IPS-20b (cell line): ENCODE results near the gene PCIF1.

Experiments
- H3K27ac ChIP-seq: one replicate; pipeline ENCODE4 v1.5.1; 2013; ENCODE audit warnings: low read length
- H3K27me3 ChIP-seq: 2 replicates; pipeline ENCODE4 v1.6.1; 2013; ENCODE audit warnings: mild to moderate bottlenecking, low read length, inconsistent platforms; ENCODE audit not compliant: insufficient read depth
- H3K36me3 ChIP-seq: 2 replicates; pipeline ENCODE4 v1.6.1; 2013; ENCODE audit warnings: low read depth, mild to moderate bottlenecking, inconsistent platforms, low read length, moderate library complexity; ENCODE audit not compliant: insufficient read depth
- H3K4me1 ChIP-seq: 2 replicates; pipeline ENCODE4 v1.6.1; 2013; ENCODE audit warnings: mild to moderate bottlenecking, control low read depth, inconsistent platforms, low read length, moderate library complexity; ENCODE audit not compliant: insufficient read depth
- H3K4me3 ChIP-seq: 2 replicates; pipeline ENCODE4 v1.5.1; 2013; ENCODE audit warnings: mild to moderate bottlenecking, low read length, inconsistent platforms
- H3K9ac ChIP-seq: 2 replicates; pipeline ENCODE4 v1.6.1; 2013; ENCODE audit warnings: low read depth, mild to moderate bottlenecking, inconsistent platforms, low read length, moderate library complexity
- H3K9me3 ChIP-seq: 2 replicates; pipeline ENCODE4 v1.6.1; 2013; ENCODE audit warnings: mild to moderate bottlenecking, low read depth, low read length, inconsistent platforms; ENCODE audit not compliant: insufficient read depth

PCIF1 gene

DNA sequence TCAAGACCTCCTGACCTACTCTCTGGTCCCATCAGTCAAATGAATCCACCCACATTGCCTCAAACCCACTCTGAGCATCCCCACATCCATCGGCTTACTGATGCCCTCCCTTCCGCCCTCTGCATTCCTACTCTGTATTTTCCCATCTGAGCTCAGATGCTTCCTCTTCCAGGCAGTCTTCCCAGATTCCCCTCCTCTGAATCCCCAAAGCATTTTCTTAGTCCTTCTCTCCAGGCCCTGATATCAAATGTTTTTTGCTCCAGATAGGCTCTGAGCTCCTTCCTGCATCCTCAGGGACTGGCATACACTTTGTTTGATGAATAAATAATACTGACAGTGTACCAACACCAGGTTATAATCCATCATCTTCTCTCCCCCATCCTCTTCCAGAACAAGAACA is 26.4 kb upstream of the PCIF1 start:
- Histone ChIP-seq H3K27ac (no peak overlapping the region), H3K9ac (no peak overlapping the region), H3K4me1 (peaks cover 3% of the 10 kb centered on the region; the same call in 1 of the 2 replicates), H3K36me3 (peaks cover 63% of the 10 kb centered on the region), H3K9me3 (no peaks in the 10 kb centered on the region), H3K27me3 (no peaks in the 10 kb centered on the region), H3K4me3 (no peak overlapping the region)

GRCh38 chr20:45909336-45909808 is 25.1 kb upstream of the PCIF1 start:
- Histone ChIP-seq H3K4me3 (no peak overlapping the region), H3K9me3 (no peaks in the 10 kb centered on the region), H3K27me3 (no peaks in the 10 kb centered on the region), H3K9ac (no peak overlapping the region), H3K36me3 (peaks cover 50% of the 10 kb centered on the region), H3K4me1 (peaks cover 3% of the 10 kb centered on the region; the same call in 1 of the 2 replicates), H3K27ac (no peak overlapping the region)

- H3K27ac ChIP-seq: no peak overlapping the region
- H3K36me3 ChIP-seq: peaks cover 43% of the 10 kb centered on the region
- H3K4me1 ChIP-seq: peaks cover 3% of the 10 kb centered on the region; the same call in 1 of the 2 replicates
- no peaks in the 10 kb centered on the region for H3K27me3 ChIP-seq
- no peak overlapping the region for H3K9ac ChIP-seq
- H3K9me3 ChIP-seq: no peaks in the 10 kb centered on the region
- peak overlapping the region; percentile 51; the same call in 1 of the 2 replicates for H3K4me3 ChIP-seq
Observed at GRCh38 chr20:45909817-45910669, 24.4 kb upstream of the PCIF1 start.

GRCh38 chr20:45910670-45911485 is 23.6 kb upstream of the PCIF1 start:
- Histone ChIP-seq H3K9ac (peak overlapping the region; percentile 66; the same call in 1 of the 2 replicates), H3K36me3 (peaks cover 35% of the 10 kb centered on the region), H3K4me3 (peak overlapping the region; percentile 73), H3K9me3 (no peaks in the 10 kb centered on the region), H3K27me3 (no peaks in the 10 kb centered on the region), H3K27ac (no peak overlapping the region), H3K4me1 (peaks cover 3% of the 10 kb centered on the region; the same call in 1 of the 2 replicates)

DNA sequence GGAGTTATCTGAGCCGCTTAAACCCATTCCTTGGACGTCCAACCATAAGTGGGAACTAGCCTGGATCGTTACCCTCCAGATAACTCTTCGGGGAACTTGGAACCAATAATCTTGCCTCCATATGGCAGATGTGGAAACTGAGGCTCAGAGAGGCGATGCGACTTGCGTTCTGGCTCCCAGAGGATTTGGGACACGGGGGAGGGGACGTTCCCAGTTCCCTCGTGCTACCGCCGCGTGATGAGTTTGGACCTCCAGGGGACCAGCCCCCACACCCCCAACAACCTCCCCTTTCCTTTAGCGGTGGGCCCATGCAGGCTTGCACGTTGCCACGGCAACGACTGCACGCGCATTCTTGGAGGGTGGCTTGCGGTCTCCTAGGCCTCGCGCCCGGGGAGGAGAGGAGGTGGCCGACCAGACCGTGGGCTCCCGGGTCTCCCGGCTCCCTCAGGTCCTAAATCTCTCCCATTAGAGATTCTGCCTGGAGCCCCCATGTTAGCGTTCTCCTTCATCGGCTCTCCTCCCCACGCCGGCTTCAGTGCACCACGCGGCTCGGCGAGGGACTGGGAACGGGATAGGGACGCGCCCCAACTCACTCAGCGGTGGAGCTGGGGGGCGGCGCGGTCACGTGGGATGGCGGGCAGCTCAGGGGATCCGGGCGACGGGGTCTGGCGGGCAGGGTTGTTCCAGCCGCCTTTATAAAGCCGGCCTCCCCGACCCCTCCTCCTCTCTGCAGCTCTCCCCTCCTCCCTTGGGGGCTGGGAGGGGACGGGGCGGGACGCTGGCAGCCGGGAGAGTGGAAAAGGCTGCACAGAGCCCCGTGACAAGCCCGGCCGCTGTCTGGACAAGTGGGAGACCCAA is 22.8 kb upstream of the PCIF1 start, which contains the start of gene PLTP:
Gene PLTP, minus strand, starts transcription at position 670 of the 858 bp plus-strand sequence. CDS start 703 bp downstream, outside the sequence.
- Histone ChIP-seq H3K36me3 (peaks cover 29% of the 10 kb centered on the region), H3K27me3 (no peaks in the 10 kb centered on the region), H3K4me1 (peaks cover 3% of the 10 kb centered on the region; the same call in 1 of the 2 replicates), H3K27ac (no peak within 1 kb of the TSS), H3K9ac (peak within 1 kb of the TSS; percentile 66; the same call in 1 of the 2 replicates), H3K4me3 (peak within 1 kb of the TSS; percentile 73), H3K9me3 (no peaks in the 10 kb centered on the region)

DNA sequence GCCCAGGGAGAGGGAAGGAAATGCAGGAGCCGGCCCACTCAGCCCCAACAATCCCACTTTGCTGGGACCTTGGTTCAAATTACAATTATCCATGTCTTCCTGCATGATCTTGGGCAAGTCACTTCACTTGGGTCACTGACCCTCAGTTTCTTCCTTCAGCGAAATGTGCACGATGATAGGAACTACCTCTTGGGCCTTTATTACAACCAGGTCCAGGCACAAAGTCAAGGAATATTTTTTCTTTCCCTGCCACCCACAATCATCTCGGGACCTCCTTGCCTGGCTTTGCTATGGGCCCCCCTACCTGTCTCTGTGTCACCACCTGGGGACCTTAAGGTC is 22.2 kb upstream of the PCIF1 start:
- Histone ChIP-seq H3K27me3 (no peaks in the 10 kb centered on the region), H3K4me3 (peak overlapping the region; percentile 73), H3K9ac (peak overlapping the region; percentile 25; the same call in 1 of the 2 replicates), H3K9me3 (no peaks in the 10 kb centered on the region), H3K36me3 (peaks cover 24% of the 10 kb centered on the region), H3K27ac (no peak overlapping the region), H3K4me1 (peaks cover 3% of the 10 kb centered on the region; the same call in 1 of the 2 replicates)

- no peaks in the 10 kb centered on the region for H3K27me3 ChIP-seq
- no peak overlapping the region for H3K4me3 ChIP-seq
- H3K9ac ChIP-seq: no peak overlapping the region
- H3K4me1 ChIP-seq: peaks cover 3% of the 10 kb centered on the region; the same call in 1 of the 2 replicates
- peaks cover 16% of the 10 kb centered on the region for H3K36me3 ChIP-seq
- no peaks in the 10 kb centered on the region for H3K9me3 ChIP-seq
- no peak overlapping the region for H3K27ac ChIP-seq
Observed at GRCh38 chr20:45913116-45913515, 21.4 kb upstream of the PCIF1 start.

- H3K27ac ChIP-seq: no peak overlapping the region
- H3K27me3 ChIP-seq: no peaks in the 10 kb centered on the region
- H3K4me3 ChIP-seq: no peak overlapping the region
- no peaks in the 10 kb centered on the region for H3K4me1 ChIP-seq
- no peaks in the 10 kb centered on the region for H3K9me3 ChIP-seq
- H3K9ac ChIP-seq: no peak overlapping the region
- no peaks in the 10 kb centered on the region for H3K36me3 ChIP-seq
Observed at GRCh38 chr20:45917790-45918141, 16.7 kb upstream of the PCIF1 start.

GRCh38 chr20:45918182-45918737 is 16.2 kb upstream of the PCIF1 start:
- H3K9ac ChIP-seq: no peak overlapping the region
- no peaks in the 10 kb centered on the region for H3K4me1 ChIP-seq
- H3K27ac ChIP-seq: no peak overlapping the region

DNA sequence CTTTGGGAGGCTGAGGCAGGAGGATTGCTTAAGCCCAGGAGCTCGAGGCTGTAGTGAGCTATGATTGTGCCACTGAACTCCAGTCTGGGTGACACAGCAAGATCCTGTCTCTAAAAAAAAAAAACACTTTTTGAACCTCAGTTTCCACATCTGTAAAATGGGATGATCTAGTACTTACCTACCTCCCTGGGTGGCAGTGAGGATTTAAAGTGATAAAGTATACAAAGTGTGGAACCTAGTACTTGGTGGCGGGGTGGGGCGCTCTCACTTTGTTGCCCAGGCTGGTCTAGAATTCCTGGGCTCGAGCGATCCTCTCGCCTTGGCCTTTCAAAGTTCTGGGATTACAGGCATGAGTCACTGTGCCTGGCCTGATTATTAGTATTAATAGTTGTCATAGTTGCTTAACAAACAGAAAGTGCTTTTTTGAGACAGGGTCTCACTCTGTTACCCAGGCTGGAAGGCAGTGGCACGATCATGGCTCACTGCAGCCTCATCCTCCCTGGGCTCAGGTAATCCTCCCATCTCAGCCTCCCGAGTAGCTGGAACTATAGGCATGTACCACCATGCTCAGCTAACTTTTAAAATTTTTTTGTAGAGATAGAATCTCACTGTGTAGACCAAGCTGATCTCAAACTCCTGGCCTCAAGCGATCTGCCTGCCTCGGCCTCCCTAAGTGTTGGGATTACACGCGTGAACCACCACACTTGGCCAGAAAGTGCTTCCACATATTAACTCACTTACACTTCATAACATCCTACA is 15.5 kb upstream of the PCIF1 start:
- H3K27me3 ChIP-seq: no peaks in the 10 kb centered on the region
- no peak overlapping the region for H3K9ac ChIP-seq
- H3K36me3 ChIP-seq: no peaks in the 10 kb centered on the region
- no peak overlapping the region for H3K27ac ChIP-seq
- no peaks in the 10 kb centered on the region for H3K9me3 ChIP-seq
- H3K4me1 ChIP-seq: no peaks in the 10 kb centered on the region
- H3K4me3 ChIP-seq: no peak overlapping the region

More at GRCh38 chr20:45918182-45918737, 16.2 kb upstream of the PCIF1 start:
- no peaks in the 10 kb centered on the region for H3K36me3 ChIP-seq
- no peaks in the 10 kb centered on the region for H3K27me3 ChIP-seq
- no peaks in the 10 kb centered on the region for H3K9me3 ChIP-seq
- H3K4me3 ChIP-seq: no peak overlapping the region
